MM.1S (cell line): ENCODE data around the gene VPS33B.

Experiments used
- DNase-seq: peaks from one replicate; pipeline ENCODE4 v3.0.0-alpha.2; 2015
- H2AFZ ChIP-seq: fragments of 300-600 bp; sonication (generic); 2 replicates; pipeline ENCODE4 v1.6.0; 2016; ENCODE audit warnings: antibody characterized with exemption, low read length
- H3F3A ChIP-seq: fragments of 300-600 bp; sonication (generic); 2 replicates; pipeline ENCODE4 v1.6.1; 2016; ENCODE audit warnings: mild to moderate bottlenecking, antibody characterized with exemption, low read length, moderate library complexity, mixed read lengths; ENCODE audit not compliant: insufficient read depth
- H3K27ac ChIP-seq: fragments of 300-600 bp; sonication (generic); 2 replicates; pipeline ENCODE4 v1.5.1; 2016; ENCODE audit warnings: mild to moderate bottlenecking, low read length
- H3K27me3 ChIP-seq: fragments of 300-600 bp; sonication (generic); replicated peaks from 2 replicates; pipeline ENCODE4 v1.6.0; 2016; ENCODE audit warnings: low read length; ENCODE audit not compliant: insufficient read depth
- H3K36me3 ChIP-seq: fragments of 300-600 bp; sonication (generic); replicated peaks from 2 replicates; pipeline ENCODE4 v1.6.1; 2016; ENCODE audit warnings: mild to moderate bottlenecking, low read length, mixed read lengths; ENCODE audit not compliant: insufficient read depth
- H3K4me1 ChIP-seq: fragments of 300-600 bp; sonication (generic); 2 replicates; pipeline ENCODE4 v1.6.1; 2016; ENCODE audit warnings: low read length, mixed read lengths
- H3K4me2 ChIP-seq: fragments of 300-600 bp; sonication (generic); 2 replicates; pipeline ENCODE4 v1.6.0; 2016; ENCODE audit warnings: low read depth, low read length
- H3K4me3 ChIP-seq: fragments of 300-600 bp; sonication (generic); 2 replicates; pipeline ENCODE4 v1.5.1; 2016; ENCODE audit warnings: low read length, mixed read lengths
- H3K79me2 ChIP-seq: fragments of 300-600 bp; sonication (generic); 2 replicates; pipeline ENCODE4 v1.6.1; 2016; ENCODE audit warnings: mixed run types, low read length, mixed read lengths
- H3K9ac ChIP-seq: fragments of 300-600 bp; sonication (generic); 2 replicates; pipeline ENCODE4 v1.6.1; 2016; ENCODE audit warnings: low read length, mixed read lengths
- H3K9me2 ChIP-seq: fragments of 300-600 bp; sonication (generic); replicated peaks from 2 replicates; pipeline ENCODE4 v1.6.1; 2016; ENCODE audit warnings: mild to moderate bottlenecking, low read length, mixed read lengths; ENCODE audit not compliant: insufficient read depth
- H3K9me3 ChIP-seq: fragments of 300-600 bp; sonication (generic); replicated peaks from 2 replicates; pipeline ENCODE4 v1.6.1; 2016; ENCODE audit warnings: mild to moderate bottlenecking, low read length, mixed read lengths; ENCODE audit not compliant: insufficient read depth
- H4K20me1 ChIP-seq: fragments of 300-600 bp; sonication (generic); 2 replicates; pipeline ENCODE4 v1.6.1; 2016; ENCODE audit warnings: mild to moderate bottlenecking, low read length, moderate library complexity, mixed read lengths; ENCODE audit not compliant: insufficient read depth
- EZH2 ChIP-seq: fragments of 300-600 bp; sonication (generic); optimal IDR thresholded peaks from 2 replicates; pipeline ENCODE3; 2017; ENCODE audit warnings: low read depth, mild to moderate bottlenecking, antibody characterized with exemption, low read length, mixed read lengths
- EZH2phosphoT487 ChIP-seq: fragments of 300-600 bp; sonication (generic); IDR thresholded peaks from 2 replicates; pipeline ENCODE4 v1.6.1; 2018; ENCODE audit warnings: antibody characterized with exemption, low read length
- TF ChIP-seq, protein P1 (sequence below): fragments of 300-600 bp; sonication (generic); IDR thresholded peaks from 2 replicates; pipeline ENCODE4 v1.5.1; 2016; ENCODE audit warnings: antibody characterized with exemption, low read length, mixed read lengths

The VPS33B gene

DNA sequence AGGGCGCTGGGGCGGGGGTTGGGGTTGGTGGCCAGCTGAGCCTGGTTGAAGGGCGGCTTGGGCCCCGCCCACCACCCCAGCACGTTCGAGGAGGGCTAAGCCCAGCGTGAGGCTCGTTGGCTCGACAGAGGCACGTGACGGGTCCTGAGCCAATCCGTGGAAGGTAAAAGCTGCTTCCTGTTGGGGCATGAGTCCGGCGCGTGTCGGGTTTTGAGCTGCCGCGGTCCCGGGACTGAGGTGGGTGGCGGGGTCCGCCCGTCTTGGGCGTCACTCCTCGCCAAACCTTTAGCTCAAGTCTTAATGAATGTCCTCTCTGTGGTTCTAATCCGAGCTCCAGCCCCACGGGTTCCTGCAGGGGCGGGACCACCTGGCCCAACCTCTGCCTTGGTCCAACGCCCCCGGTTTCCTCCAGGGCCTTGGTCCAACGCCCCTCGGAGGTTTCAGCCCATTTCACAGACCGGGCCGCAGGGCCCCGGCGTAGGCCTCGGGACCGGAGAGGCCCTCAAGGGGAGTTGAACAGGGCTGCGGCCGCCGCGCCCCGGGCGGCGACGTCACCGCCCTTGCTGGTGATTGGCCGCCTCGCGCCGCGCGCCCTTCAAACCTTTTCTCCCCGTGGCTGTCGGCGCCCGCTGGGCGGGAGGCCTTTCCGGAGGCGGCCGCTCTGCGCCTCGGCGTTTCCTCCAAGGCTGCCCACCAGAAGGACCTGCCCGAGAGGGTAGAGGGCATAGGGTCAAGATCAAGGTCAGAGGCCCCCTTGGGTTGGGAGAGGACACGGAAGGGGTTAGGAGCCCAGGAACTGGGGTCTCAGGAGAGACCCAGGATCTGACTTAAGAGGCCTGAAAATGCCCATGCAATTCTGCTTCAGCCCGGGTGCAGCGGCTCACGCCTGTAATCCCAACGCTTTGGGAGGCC lies 67.4 kb downstream of the VPS33B start, which contains the start of gene RCCD1:
Gene RCCD1, plus strand, starts transcription at position 173 of the 912 bp plus-strand sequence. CDS start 1,851 bp downstream, outside the sequence.
- H3F3A ChIP-seq, result peaks cover 25% of the 10 kb centered on the region
- H4K20me1 ChIP-seq, result no peaks in the 10 kb centered on the region
- no peaks in the 10 kb centered on the region for H3K36me3 ChIP-seq
- H3K27ac ChIP-seq, result peak within 1 kb of the TSS; percentile 99
- H3K9ac ChIP-seq, result peak within 1 kb of the TSS; percentile 100
- H3K4me3 ChIP-seq, result peak within 1 kb of the TSS; percentile 92
- peak within 1 kb of the TSS; percentile 94 for H3K4me2 ChIP-seq
- no peaks in the 10 kb centered on the region for H3K27me3 ChIP-seq
- no peaks in the 10 kb centered on the region for H3K9me2 ChIP-seq
- no peaks in the 10 kb centered on the region for H3K4me1 ChIP-seq
- peak; percentile 99 for DNase-seq
- peak within 1 kb of the TSS; percentile 85 for H2AFZ ChIP-seq
- H3K79me2 ChIP-seq, result peaks cover 37% of the 10 kb centered on the region
- TF ChIP-seq, protein P1, sequence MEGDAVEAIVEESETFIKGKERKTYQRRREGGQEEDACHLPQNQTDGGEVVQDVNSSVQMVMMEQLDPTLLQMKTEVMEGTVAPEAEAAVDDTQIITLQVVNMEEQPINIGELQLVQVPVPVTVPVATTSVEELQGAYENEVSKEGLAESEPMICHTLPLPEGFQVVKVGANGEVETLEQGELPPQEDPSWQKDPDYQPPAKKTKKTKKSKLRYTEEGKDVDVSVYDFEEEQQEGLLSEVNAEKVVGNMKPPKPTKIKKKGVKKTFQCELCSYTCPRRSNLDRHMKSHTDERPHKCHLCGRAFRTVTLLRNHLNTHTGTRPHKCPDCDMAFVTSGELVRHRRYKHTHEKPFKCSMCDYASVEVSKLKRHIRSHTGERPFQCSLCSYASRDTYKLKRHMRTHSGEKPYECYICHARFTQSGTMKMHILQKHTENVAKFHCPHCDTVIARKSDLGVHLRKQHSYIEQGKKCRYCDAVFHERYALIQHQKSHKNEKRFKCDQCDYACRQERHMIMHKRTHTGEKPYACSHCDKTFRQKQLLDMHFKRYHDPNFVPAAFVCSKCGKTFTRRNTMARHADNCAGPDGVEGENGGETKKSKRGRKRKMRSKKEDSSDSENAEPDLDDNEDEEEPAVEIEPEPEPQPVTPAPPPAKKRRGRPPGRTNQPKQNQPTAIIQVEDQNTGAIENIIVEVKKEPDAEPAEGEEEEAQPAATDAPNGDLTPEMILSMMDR, result no peak
- no peak for TF ChIP-seq EZH2phosphoT487
- TF ChIP-seq EZH2, result no peak
- no peaks in the 10 kb centered on the region for H3K9me3 ChIP-seq

DNA sequence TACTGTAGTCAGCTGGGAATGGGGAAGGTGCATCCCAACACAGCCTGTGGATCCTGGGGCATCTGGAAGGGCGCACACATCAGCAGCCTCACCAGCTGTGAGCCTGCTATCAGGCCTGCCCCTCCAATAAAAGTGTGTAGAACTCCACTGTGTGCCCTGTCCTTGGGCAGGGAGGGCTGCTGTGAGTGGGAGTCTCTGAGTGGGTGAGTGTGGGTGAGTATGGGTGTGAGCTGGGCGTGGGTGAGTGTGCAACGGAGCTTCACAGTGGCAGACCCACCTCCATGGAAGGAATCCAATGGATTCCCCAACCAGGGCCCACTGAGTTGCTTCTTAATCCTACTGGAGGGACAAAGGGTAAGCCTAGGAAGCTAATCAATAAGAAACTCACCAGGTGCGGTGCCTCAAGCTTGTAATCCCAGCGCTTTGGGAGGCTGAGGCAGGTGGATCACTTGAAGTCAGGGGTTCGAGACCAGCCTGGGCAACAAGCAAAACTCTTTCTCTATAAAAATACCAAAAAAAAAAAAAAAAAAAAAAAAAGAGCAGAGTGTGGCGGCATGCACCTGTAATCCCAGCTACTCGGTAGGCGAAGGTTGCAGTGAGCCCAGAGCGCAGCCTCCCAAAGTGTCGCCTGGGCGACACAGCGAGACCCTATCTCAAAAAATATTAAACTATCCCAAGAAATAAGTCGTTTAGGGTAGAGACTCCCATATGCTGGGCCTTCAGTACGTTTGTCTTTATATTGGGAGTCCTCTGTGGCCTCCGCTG lies 68.3 kb downstream of the VPS33B start:
- no peaks in the 10 kb centered on the region for H3K9me3 ChIP-seq
- TF ChIP-seq, protein P1, result no peak
- TF ChIP-seq EZH2phosphoT487 (no peak), EZH2 (no peak)
- H3K79me2 ChIP-seq, result peaks cover 30% of the 10 kb centered on the region
- H3K9me2 ChIP-seq, result no peaks in the 10 kb centered on the region
- no peak for DNase-seq
- peak overlapping the region; percentile 85; the same call in 1 of the 2 replicates for H2AFZ ChIP-seq
- no peaks in the 10 kb centered on the region for H3K4me1 ChIP-seq
- peak overlapping the region; percentile 100; the same call in 1 of the 2 replicates for H3K9ac ChIP-seq
- H4K20me1 ChIP-seq, result no peaks in the 10 kb centered on the region
- peaks cover 25% of the 10 kb centered on the region for H3F3A ChIP-seq
- H3K4me3 ChIP-seq, result peak overlapping the region; percentile 92; the same call in 1 of the 2 replicates
- peak overlapping the region; percentile 94 for H3K4me2 ChIP-seq
- H3K36me3 ChIP-seq, result no peaks in the 10 kb centered on the region
- peak overlapping the region; percentile 99; the same call in 1 of the 2 replicates for H3K27ac ChIP-seq
- no peaks in the 10 kb centered on the region for H3K27me3 ChIP-seq

DNA sequence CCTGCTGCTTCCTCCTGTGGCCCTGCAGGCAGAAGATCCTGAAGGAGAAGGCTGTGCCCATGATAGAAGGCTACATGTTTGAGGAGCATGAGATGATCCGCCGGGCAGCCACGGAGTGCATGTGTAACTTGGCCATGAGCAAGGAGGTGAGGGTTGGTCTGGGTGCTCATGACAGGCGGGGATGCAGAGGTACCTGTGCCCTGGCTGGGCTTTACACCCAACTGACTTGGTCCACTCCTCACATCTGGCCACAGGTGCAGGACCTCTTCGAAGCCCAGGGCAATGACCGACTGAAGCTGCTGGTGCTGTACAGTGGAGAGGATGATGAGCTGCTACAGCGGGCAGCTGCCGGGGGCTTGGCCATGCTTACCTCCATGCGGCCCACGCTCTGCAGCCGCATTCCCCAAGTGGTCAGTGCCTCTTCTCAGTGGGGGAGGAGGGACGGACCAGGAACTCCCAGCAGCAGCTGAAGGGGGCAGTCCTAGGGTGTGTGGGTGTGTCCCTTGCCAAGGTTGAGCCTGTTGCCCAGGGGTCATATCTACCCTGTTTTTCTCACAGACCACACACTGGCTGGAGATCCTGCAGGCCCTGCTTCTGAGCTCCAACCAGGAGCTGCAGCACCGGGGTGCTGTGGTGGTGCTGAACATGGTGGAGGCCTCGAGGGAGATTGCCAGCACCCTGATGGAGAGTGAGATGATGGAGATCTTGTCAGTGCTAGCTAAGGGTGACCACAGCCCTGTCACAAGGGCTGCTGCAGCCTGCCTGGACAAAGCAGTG lies 69.3 kb downstream of the VPS33B start:
- Histone ChIP-seq H3K4me2 (no peak overlapping the region), H3K4me3 (no peak overlapping the region)

More for the DNA sequence above, 69.3 kb downstream of the VPS33B start:
- Histone ChIP-seq H3K79me2 (peaks cover 27% of the 10 kb centered on the region), H3K27me3 (no peaks in the 10 kb centered on the region), H3K27ac (no peak overlapping the region), H3K9me2 (no peaks in the 10 kb centered on the region), H3K4me1 (no peaks in the 10 kb centered on the region), H3K9me3 (no peaks in the 10 kb centered on the region), H2AFZ (no peak overlapping the region), H4K20me1 (no peaks in the 10 kb centered on the region), H3F3A (peaks cover 25% of the 10 kb centered on the region), H3K9ac (no peak overlapping the region), H3K36me3 (no peaks in the 10 kb centered on the region)
- no peak for DNase-seq
- TF ChIP-seq EZH2 (no peak), EZH2phosphoT487 (no peak)
- TF ChIP-seq, protein P1, result no peak
